Right lung (tissue), 5 donors: ENCODE measurements around the gene IGF2. TPM values are rescaled to one million over a fixed set of nuclear protein-coding genes. Genes with fewer than 3 reads are reported as not detected.

ENCODE experiments used
- DNase-seq, 2 donors: peaks; one replicate each; pipeline ENCODE4 v3.0.0-alpha.2; 2013
- polyA plus RNA-seq, 5 donors: library from polyadenylated mRNA; unstranded; fragments of 120-200 nt; gene quantifications; one replicate each; pipeline versions ENCODE4 v1.2.1 to v1.2.3, GENCODE V29; 2013; ENCODE audit warnings: inconsistent platforms in 1 of 5, low replicate concordance in 1 of 5; ENCODE audit not compliant: insufficient read length in 5 of 5, insufficient read depth in 1 of 5

The IGF2 gene
- polyA plus RNA-seq, 5 donors, result 70.5 to 249 (median 102) TPM

DNA sequence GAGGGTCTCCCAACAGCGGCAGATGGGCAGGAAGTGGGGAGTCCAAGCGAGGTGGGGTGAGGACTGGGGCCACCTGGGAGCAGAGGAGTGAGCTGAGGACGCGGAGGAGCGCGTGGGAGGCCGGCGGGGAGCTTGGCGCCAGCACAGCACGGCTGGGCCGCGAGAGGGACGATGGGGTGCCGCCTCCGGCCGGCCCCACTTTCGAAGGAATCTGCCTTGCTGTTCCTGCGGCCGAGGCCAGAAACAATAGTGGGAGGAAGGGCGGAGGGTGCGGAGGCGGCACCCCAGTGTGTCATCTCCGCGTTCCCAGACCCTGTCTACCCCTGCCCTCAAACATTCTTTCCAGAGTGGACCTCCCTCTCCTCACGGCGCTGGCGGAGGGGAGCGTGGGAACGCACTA is 16.3 kb upstream of the IGF2 start:
- DNase-seq, result no peak

DNA sequence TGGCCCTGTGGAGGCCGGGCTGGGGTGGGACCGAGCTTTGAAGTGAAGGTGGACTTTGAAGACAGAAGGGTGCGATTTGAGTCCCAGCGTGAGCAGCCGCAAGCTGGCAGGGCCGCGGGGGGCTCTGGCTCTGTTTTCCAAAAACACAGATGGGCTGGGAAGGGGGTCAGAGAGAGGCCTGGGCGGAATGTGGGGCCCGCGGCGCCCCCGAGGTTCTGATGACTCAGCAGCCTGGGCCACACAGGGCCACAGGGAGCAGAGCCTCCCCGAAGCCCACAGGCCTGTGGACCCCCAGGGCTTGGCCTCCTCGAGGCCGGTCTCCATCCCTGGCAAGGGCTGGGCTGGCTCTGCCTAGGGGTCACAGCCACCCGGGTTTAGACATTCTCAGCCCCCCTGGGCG is 15.7 kb upstream of the IGF2 start:
- no peak for DNase-seq

DNA sequence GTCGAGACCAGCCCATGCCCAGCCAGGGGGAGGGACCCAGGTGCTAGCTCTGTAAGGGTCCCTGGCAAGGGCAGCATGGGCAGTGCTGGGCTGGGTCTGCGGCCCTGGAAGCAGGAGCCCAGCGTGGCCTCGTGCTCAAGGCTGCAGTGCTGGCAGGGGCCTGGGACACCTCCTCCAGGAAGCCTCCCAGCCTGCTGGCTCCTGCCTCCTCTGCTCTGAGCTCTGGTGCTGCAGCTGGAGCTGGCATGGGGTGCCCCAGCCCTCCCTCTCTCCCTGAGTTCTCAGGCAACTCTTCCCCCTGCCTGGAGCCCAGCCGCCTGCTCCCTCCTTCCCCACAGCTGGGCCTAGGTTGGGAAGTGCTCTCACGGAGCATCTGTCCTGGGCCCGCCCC is 15.0 kb upstream of the IGF2 start:
- no peak for DNase-seq

DNA sequence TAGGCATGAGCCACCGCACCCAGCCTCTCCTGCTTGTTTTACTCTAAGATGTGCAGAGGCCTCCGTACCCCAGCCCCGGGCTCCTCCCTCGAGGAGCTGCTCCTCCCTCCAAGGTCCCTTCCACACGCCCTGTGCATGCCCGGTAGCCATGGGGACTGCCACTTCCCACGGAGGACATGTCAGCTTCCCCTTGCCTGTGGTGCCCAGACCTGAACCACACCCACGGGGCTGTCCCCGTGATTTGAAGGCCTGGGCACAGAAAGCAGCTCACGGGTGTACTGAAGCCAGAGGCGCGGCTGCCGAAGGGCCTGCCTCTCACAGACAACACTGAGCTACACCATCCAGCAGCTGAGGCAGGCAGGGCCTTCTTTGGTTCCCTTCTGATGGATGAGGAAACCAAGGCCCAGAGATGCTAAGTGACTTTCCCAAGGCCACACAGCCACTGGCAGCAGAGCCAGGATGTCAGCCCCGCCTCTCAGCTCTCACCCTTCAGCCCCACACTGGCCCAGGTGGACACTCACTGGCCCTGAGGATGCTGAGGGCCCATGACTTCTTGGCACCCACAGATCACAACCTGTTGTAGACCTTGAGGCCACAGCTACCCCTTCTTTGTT is 14.5 kb upstream of the IGF2 start:
- DNase-seq, result no peak

DNA sequence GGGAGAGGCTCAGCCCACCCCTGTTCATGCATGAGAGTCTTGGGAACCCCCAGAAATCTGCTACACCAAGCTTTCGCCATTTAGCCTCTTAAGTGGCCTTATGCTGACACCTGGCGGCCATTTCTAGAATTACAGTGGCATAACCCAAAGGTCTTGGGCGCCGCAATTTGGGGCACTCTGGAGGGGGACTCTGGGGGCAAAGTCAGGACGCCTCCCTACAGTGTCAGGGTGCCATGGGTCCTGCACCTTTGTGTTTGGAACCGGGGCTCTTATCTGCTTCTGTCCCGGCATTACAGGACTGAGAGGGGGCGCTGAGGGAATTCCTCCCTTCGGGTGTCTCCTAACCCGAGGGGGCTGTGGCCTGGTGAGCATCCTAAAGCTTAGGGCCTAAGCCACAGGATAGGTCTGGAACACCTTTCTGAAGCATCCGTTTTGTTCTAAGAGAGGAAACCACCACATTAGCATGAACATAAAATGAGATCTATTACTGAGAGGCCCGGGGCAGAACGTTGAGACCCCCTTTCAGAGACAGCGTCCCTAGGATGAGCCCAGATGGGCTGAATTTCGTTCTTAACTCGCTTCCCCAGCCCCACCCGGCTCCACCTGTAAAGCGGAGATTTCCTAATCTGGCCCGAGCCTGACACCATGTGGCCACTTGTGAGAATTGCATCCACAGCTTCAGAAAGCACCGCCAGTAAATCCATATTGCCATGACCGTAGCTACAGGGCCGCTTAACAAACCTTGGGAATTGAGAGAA is 12.5 kb upstream of the IGF2 start:
- peak in 1 of 2 donors; percentile 70 for DNase-seq

DNA sequence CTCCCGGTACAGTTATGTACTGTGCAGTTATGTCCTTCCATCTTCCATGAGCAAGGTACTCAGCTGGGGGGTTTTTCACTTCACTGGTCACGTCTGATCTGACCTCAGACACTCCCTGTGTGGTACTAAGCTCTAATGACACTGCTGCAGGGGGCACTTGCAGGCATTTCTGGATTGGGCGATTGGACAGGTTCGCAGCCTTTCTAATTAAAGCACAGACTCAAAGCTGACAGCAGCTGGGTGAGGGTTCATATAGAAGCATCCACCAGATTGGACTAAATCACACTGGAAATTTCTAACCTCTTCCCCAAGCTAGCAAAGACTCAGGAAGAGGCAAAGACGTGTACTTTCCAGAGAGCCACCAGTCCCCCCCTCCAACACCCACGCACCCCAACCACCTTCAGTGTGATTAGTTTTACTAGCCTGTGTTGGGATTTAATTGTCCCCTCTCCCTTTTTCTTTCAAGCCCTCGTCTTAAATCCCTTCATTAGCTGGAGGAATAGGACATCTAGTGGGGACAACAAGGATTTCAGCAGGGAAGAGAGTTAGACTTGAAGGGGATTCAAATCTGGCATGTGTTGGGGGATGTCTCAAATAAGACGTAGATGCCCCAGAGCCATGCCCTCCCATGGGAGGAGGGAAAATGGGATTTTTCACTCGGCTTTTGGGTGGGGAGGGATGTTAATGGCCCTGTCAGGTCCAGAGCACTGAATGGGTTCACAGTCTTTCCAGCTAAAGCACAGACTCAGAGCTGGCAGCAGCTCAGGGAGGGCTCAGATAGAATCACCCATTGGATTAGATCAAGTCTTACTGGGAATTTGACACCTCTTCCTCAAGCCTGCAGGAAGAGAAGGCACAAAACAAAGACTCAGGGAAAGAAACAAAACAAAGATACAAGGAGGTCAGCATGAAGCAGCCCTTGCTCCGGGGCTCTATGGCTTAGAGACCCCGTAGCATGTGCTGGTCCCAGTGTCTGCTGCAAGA is 11.0 kb upstream of the IGF2 start:
- peak in 1 of 2 donors; percentile 44 for DNase-seq

DNA sequence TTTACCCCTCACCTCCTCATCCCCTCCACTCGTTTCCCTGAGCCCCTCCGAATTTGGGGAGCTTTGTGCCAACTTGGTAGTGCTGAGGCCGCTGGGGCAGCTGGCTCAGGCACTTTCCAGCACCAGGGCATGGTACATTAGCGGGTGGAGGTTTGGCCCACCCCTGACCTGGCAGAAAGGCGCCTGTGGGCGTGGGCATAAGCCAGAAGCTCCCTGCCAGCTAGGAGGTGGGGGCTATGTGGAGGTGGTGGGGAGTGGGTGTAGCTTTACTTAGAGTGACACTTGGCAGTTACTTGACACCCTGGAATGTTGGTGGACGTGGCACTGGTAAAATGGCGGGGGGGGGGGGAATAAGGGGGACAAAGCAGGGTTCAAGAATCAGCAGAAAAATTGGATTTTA is 10.3 kb upstream of the IGF2 start:
- no peak for DNase-seq

DNA sequence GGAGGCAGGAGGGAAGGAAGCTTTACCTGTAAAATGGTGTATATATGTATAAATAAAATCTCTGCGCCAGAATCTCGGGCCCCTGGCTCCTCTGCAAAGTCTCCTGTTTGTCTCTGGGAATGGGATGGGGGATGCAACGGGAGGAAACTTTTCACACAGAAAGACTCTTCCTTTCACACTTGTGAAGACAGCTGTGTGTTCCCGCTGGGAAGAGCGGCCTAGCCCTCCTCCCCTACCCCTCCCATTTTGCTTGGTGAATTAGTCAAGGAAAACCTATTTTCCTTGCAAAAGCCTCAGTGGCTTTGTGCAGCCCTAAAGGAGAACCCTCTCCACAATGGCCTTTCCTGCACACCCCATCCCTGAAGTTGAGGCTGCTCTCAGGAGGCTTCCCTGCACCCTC is 9.4 kb upstream of the IGF2 start:
- DNase-seq, result no peak

DNA sequence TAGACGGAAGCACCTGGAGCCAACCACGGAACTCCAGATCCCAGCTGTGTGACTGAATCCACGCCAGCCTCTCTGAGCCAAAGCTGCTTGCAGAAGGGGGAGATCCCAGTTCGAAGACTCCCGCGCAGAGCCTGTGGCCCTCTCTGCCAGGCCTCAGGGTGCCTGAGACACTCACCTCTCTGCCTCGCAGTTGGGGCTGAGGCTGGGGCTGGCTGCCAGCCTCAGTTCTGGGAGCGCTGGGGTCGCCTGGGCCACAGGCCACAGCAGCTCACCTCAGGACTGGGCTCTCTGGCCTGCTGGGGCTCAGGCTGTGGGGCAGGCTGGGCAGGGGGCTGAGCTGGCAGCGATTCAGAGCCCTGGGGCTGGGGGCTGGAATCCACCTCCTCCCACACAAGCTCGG is 8.2 kb upstream of the IGF2 start:
- DNase-seq, result no peak

DNA sequence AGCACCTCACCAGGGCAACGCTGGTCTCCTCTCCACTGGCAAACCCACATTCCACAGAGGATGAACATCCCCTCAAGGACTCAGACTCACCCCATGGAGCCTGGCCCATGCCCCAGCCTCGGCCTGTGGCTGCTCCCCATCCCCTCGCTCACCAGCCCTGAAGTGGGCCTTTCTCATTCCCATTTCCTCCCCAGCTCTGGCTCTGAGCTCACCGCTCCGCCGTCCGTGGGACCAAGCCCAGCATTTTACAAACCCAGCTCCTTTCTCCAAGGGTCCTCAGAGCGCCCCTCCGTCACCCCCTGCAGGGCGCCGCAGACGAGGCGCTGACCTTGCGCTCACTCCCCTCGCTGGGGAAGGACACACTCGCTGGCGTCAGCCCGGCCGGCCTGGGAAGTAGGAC is 6.9 kb upstream of the IGF2 start:
- DNase-seq, result no peak

DNA sequence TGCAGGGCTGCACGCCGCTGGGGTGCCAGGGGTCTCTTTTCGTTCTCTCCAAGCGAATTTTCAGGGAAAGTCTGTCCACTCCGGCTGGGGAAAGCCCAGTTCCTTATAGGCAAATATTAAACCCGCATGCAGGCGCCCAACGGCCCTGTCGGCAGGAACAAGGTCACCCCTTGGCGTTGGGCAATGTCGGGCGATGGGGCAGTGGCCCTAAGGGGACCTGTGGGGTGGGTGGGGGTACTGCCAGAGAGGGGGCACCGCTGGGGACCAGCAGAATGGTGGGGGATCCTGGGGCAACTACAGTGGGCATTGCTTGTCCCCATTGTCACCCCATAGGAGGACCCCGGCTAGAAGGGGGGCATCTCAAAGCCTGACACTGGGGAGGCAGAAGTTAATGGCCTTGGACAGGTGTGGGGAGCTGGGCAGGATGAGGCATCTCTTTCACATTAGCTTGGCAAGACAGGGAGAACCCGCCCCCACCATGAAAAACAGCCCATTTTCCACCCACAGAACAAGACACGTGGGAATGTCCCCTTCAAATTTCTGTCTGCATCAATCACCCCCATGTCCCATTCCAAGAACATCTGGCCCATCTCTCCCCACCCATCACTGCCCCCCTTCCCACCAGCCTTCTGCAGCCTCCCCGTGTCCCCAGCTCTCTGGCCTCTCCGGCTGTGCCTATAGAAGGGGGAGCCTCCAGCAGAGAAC is 5.5 kb upstream of the IGF2 start:
- DNase-seq, result no peak

DNA sequence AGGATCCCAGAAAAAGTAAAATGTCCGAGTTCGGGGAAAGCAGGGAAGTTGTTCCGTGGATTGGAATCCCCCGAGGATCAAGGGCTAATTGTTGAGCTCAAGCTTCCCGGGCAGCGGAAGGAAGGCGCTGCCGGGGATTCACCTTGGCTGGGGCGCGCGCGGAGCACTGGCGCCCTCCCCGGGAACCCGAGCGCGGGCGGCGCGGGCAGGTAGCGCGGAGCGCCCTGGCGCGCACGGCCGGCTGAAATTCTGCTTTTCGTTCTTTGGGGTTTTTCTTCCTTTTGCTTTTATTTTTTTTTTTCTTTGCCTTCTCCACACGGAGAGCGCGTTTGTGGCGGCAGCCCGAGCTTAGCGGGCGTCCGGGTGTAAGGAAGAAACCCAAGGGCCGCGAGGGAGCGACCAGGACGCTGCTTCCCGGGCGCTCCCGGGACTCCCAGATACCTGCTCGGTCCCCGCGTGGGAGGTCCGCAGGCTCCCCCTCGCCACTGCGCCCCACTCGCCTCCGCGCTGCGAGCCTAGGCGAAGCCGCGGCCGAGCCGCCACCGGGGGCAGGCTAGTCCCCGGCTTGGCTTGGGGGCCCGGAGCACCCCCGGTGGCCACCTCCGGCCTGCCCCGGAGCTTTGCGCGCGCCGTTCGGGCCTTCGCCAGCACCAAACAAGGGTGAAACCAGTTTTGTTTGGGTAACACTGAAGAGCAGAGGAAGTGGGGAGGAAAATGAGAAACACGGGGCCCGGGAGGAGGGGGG is 4.8 kb upstream of the IGF2 start:
- DNase-seq, result no peak

DNA sequence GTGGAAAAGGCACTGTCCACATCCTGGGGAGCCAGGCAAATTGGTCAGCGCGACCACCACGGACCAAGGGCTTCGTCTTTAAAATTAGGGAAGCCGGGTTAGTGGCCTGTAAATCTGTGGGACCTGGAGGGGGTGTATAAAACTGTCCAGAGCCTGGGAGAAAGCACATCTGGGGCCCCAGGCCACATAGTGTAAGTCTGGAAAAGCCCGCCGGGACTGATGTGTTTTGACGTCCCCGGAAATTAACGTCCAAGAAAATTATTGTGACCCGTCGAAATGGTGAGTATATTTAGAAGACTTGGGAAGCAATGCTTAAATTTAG is 4.2 kb upstream of the IGF2 start:
- no peak for DNase-seq

DNA sequence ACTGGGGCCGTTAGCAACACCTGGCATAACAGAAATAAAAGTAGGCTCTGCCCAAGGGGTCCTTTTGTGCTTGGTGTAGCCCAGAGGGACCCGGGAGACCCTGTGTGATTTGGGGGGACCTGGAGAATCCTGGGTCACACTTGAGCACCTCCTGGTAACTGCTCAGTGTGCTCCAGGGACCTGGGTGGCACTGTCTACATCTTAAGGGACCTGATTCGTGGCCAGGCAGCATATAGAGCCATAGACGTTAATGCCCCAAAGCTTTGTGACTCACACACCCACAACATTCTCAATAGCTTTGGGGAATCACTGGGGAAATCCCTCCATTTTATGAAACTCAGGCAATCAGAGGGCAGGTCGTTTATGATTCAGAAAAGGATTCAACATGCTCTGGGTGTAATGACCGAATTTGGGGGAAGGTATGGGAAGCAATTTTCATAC is 3.6 kb upstream of the IGF2 start:
- no peak for DNase-seq

DNA sequence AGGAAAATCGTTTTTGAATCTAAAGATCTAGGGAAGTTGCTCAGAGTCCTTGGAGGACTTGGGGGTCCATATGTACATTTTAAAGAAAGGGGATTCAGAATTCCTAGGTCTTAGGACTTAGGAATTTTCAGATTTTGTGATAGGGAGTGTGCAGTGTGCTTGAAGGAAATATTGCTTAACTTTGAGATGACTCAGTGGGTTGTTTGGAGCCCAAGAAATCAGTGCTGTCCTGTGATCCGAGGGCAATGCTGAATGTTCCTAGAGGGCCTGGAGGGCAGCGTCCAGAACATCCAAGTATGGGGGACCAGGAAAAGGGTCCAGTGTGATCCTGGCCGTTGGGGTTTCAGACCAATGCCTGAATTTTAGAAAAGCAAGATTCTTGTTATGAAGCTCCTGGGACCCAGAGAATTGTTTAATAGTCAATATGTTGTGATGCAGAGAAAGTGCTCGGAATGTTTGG is 3.1 kb upstream of the IGF2 start:
- no peak for DNase-seq

DNA sequence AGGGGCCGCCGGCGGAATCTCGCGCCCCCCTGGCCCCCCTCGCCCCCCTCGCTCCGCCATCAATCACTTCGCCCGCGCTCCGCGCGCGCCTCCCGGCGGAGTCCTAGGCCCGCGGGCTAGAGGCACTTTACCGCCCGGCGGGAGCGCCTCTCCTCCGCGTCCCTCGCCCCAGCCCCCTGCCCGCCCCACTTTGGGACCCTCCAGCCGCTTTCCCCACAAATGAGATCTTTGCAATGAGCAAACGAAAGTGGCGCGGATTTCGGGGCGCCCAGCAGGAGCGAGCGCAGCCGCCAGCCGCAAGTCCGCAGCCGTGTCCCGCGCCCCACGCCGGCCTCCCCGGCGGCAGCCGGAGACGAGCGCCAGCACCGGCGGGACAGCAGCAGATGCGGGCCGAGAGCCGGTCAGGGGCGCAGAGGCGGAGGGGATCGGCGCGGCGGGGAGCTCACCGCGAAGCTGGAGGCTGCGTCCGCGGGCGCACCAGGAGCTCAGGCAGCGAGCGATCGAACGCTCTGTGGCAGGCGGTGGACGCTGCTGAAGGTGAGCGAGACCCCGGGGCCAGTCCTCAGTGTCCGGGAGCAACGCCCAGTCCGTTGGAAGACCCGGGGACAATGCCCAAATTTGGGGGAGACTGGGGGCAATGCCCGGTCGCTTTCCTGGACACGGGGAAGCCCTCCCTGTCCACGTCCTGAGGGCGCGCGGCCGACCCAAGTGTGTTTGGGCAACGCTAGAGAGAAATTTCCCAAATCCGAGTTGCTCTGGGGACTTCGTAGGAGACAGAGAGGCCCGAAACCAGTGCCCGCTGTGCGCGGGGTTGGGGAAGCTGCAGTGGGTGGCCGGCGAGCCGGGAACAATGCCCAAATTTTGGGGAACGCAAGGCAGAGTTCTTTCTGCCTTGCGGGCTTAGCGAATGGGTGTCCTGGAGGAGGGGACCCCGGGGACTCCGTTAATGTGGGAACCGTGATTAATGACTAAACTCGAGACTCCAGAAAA is 1.5 kb upstream of the IGF2 start:
- no peak for DNase-seq

DNA sequence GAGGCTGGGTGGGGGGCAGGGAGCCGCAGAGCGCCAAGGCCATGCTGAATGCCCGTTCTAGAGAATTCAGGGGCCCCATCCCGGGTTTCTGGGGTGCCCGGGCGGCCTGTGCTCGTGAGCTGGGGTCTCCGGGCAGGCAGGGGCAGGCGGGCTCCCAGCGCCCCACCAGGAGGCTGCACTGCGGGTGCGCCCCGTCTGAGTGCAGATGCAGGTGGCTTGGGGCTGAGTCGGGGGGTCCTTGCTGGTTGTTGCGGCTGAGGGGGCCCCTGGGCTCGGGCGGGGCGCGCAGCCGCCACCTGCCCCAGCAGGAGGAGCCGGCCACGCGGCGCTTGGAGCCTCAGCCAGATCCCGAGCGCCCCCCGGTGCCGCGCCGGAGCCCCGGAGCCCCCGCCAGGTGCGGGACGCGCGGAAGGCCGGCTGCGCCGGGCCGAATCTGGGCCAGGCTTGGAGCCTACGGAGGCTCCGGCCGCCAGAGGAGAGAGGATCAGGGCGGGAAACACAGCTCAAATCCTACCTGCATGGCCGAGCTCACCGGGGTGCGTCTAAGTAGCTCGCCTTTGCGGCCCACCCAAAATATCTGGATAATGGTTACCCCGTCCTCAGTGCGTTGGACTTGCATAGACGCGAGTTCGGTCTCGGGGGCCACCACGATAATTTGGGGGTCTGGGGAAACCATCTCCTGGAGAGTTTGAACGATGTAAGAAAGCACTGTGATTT is 590 bp upstream of the IGF2 start:
- DNase-seq, result no peak

DNA sequence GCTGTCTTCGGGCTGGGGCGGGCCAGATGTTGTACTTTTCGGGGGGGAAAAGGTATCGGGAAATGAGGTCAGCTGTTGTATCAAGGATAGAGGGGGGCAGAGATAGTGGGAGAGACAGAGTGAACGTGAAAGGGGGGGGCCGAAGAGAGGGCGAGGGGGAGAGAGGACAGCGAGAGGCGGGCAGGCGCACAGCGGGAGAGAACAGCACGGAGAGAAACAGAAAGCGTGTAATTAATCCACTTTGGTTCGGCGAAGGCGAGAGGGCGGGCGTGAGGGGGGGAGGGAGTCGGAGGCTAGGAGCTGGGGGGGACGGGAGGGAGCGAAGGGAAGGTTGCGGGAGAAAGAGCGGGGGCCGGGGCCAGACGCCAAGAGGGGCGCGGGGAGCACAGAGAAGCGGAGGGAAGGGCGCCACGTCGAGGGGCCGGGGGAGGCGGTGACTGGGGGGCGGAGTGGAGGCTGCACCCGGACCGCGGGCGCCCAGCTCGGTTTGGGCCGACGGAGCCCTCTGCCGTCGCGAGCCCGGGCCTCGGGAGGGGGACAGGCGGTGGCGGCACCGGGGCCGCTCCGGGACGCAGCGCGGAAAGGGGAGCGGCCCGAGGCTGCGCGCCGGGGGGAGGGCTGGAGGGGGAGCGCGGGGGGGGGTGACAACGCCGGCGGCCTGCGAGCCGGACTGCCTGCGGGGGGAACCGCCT is 612 bp downstream of the IGF2 start:
- DNase-seq, result no peak

DNA sequence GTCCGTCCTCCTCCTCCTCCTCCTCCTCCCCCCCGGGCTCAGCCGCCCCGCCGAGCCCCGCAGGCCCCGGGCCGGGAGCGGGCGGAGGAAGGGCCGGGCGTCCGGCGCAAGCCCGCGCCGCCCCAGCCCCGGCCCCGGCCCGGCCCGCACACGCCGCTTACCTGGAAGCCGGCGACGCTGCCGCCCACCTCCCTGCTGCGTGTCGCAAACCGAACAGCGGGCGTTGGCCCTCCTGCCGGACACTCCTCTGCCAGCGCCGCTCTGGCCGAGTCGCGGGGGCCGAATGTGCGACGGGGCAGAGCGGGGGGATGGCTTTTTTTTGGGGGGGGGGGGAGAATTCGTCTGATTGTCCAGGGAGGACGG is 1.1 kb downstream of the IGF2 start:
- no peak for DNase-seq
